GM18526 (cell line): ENCODE data around the gene RFPL4AL1.

Source experiments
- POLR2A ChIP-seq: IDR thresholded peaks from 3 replicates; pipeline ENCODE4 v1.6.1; 2011; ENCODE audit not compliant: insufficient read length; ENCODE audit errors: extremely low read depth

Gene RFPL4AL1

GRCh38 chr19:55812449-55812848, 43.5 kb downstream of the RFPL4AL1 start:
- TF ChIP-seq POLR2A: no peak

- no peak for TF ChIP-seq POLR2A
Observed at GRCh38 chr19:55813906-55814305, 45.0 kb downstream of the RFPL4AL1 start.

- no peak for TF ChIP-seq POLR2A
Observed at GRCh38 chr19:55820037-55820436, 51.1 kb downstream of the RFPL4AL1 start.
